Embryonic facial prominence (tissue), 1 donor: ENCODE measurements around the gene ONECUT1.

Experiments used
- DNase-seq: peaks from one replicate; pipeline ENCODE4 v3.0.0-alpha.2; 2016; ENCODE audit errors: extremely low spot score

Gene ONECUT1

DNA sequence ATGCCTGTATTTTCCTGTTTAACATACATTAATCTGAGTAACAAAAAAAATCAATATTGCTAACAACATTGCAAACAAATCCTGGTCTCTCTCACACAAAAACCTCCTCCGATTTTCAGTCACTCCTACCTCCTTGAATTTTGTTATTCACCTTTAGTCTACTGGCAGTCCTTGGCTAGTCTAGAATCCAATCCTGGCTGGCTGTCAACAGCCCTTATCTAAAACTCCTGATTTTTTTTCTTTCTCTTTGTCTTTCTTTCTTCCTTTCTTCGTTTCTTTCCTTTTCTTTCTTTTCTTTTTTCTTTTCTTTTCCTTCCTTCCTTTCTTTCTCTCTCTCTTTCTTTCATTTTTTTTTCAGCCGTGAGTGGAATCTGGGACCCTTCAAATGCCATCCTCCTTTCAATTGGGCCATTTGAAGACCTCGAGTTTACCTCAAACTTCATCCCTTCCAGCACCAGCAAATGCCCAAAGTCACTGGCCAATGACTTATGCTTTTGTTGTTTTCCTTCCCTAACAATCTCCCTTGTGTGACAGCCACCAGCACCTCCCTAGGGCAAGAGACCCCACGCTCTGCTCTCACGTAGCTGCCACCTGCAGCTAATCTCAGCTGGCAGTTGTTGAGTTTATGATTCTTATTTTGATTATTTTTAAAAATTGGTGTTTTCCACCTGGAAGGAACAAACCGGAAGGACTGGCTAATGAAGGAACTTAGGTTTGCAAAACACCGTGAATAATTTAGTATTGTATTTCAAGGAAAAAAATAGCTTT lies 6.8 kb upstream of the ONECUT1 start:
- DNase-seq: no peak

GRCh38 chr15:52796228-52796521 lies 6.0 kb upstream of the ONECUT1 start:
- no peak for DNase-seq

- DNase-seq: no peak
Observed at GRCh38 chr15:52795464-52796227, 5.5 kb upstream of the ONECUT1 start.

- no peak for DNase-seq
Observed at GRCh38 chr15:52794665-52795463, 4.7 kb upstream of the ONECUT1 start.

- DNase-seq: no peak
Observed at GRCh38 chr15:52791776-52792175, 1.6 kb upstream of the ONECUT1 start.

DNA sequence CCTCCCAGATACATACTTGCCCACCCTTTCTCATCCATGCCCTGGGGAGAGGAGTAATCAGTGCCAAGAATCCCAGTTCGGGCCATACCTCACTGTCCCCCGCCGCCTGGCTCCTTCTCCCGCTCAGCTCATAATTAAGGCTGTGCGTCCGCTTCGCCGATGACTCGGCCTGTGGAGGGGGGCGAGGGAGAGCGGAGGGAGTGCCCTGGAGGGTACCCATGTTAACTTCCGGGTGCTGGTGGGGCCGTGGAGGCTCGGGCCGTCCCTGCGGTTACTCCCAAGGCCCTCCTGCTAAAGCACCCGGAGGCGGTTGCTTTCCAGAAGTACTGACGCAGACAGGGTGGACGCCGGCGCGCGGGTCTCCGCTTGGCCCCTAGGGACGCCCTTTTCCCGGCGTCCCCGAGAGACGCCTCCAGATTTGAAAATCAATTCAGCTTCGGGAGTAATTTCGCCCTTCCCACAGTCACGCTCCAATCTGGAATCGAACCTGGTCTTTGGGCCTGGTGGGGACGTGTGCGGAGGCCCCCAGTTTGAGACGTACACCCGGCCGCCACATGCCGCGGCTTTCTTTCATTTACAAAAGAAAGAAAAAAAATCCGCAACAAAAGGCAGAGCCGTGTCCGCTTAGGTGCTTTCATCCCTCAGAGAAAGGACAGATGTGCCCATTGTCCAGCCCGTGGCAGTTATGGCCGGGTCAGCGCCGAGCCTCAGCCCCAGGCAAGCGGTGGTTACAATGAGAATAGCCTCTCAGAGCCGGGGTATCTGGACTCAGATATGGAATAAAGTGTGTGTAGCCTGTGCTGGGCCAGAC lies 1.0 kb upstream of the ONECUT1 start:
- DNase-seq: no peak

- DNase-seq: no peak
Observed at GRCh38 chr15:52789601-52790168, 451 bp downstream of the ONECUT1 start.

GRCh38 chr15:52789008-52789600 lies 1.0 kb downstream of the ONECUT1 start:
- DNase-seq: no peak

- no peak for DNase-seq
Observed at GRCh38 chr15:52788099-52788986, 1.8 kb downstream of the ONECUT1 start.

GRCh38 chr15:52787549-52788098 lies 2.5 kb downstream of the ONECUT1 start:
- DNase-seq: no peak

GRCh38 chr15:52787123-52787503 lies 3.0 kb downstream of the ONECUT1 start:
- DNase-seq: no peak

DNA sequence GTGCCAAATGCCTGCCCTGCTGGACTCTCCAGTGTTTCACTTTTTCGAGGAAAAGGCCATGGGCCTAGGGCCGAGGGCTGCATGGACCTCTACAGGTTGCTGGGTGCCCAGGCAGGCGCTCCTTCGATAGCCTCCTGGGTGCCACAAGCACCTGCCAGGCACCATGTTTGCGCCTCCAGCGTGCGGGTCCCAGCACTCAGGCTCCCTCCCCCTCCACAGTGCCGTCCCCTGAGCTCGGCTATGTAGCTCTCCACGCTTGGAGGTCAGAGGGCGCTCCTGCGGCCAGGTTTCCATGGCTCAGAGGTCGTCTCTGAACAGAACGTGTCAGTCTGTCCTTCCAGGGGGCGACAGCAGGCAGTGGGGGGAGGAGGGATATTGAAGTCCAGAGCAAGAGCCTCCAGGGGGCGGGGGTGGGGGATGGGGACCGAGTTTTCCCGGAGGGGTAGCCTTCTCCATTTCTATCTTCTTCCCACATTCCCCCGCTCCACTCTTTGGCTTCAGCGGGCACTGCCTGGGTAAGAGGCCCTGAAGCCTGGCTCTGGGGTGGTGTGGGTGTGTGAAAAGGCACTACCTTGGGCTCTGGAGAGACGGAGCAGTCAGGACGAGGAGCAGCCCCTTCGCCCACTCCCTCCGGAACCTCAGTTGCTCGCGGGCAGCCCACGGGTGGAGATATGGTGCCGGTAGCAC lies 3.6 kb downstream of the ONECUT1 start:
- DNase-seq: no peak

GRCh38 chr15:52785672-52786406 lies 4.3 kb downstream of the ONECUT1 start:
- DNase-seq: no peak

DNA sequence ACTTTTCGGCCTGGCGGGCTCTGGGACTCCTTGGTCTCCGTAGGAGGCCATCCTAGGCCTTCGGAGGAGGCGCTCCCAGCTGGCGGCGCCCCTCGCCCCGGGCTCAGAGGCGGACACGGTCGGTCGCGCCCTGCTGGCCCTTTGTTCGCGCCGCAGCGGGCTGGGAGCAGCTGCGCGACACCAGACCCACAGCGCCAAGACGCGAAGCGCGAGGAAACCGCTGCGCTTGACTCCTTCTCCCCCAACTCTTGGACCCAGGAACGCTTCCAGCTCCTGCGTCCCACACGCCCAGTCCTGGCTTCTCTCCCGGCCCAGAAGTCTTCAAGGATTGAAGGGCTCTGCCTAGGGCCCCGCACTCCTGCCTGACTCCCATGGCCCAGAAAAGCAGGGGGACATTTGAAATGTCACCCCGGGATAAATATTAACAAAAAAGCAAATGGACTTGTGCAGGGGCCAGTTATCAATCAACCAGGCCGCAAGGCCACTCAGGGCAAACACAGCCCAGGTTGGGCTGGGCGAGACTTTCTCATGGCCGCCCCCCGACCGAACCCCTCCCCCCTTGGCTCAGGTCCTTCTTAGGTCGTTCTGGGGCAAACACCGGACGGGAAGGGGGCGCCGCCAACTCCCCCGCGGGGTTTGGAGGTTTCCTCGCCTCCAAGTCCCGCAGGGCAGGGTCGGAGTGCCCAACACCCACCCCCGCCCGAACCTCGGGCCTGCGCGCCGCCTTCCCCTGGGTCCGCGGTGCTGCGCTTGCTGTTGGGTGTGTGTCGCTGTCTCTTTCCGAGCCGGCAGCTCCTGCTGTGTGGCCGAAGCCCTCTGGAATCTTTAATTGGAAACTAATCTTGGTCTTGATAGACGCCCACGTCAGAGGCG lies 5.1 kb downstream of the ONECUT1 start:
- no peak for DNase-seq

- DNase-seq: no peak
Observed at GRCh38 chr15:52783929-52784798, 6.0 kb downstream of the ONECUT1 start.

GRCh38 chr15:52783191-52783829 lies 6.8 kb downstream of the ONECUT1 start:
- DNase-seq: no peak
